Head of caudate nucleus (tissue), 42 donors: ENCODE results near the gene IL1R2.

Experiments
- DNase-seq, 42 donors: peaks; one replicate each; pipeline versions ENCODE4 v3.0.0 to v3.0.0-alpha.2; 2020 to 2021; ENCODE audit warnings: mixed read lengths in 7 of 42
- intact Hi-C: fragments of 100-400 bp; cut with DNase I; formaldehyde crosslinking; loops from one replicate; pipeline ENCODE4 v1.15.0; 2022

The IL1R2 gene

GRCh38 chr2:102030502-102030854, 38.7 kb downstream of the IL1R2 start:
- no peak for DNase-seq
- intact Hi-C loops, result no loop called here

DNA sequence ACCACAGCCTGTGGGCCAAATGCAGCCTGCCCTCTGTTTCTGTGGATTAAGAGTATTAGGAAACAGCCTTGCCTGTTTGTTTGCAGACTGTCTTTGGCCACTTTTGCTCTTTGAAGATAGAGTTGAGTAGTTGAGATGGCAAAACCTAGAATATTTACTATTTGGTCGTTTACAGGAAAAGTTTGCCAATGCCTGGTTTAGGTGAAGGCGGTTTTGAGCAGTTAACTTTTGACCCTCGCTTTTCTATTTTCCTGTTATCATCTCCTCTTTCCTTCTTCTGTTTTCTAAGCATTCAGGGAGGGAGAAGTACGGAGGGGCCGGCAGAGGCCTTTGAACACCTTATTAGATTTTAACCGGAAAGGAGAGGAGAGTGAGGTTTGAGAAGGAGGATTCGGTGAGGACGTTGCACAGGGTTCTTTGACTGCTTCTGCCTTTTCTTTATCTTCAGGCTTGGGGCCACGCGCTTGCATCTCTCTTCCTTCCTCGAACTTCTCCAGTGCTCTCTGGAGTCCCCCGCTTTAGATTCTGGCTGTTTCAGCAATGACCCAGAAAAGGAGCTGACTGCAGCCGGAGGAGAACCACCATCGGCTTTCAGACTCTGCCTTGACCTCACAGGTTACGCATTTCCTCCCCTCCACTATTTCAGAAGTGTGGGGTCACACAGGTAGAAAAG, 39.2 kb downstream of the IL1R2 start:
- DNase-seq, result no peak
- intact Hi-C loops, result no loop called here

DNA sequence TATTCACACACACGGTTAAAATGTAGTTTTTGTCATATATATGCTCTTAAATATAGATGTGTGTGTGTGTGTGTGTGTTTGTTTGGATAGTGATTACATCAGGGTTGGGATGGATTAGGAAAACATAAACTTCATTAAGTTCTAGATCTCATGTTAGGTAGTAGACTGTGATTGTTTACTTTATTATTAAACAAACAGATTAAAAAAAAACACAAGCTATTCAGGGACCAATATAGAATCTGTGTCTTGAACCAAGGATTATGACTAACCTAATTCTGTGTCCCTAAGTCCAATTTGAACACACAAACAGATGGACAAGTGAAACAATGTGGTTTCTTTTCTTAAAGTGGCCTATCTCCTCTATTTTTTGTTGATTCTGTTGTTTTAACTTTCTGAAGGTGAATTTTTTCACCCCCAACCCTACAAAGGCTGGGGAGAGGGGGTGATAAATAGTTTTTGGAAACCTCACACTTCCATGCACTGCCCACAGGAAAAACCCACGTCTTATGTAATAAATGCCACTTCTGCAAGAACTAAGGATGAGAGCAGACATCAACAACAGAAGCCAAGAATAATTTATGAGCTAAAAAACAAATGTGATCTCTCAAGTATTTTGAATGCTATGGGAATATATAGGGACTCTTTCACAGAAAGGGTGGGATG, 40.7 kb downstream of the IL1R2 start:
- DNase-seq, result no peak
- intact Hi-C loops, result no loop called here

- peak in 32 of 42 donors; percentile 10 to 62 (median 36) for DNase-seq
- intact Hi-C loops, result no loop called here
Observed at GRCh38 chr2:102033031-102033749, 41.4 kb downstream of the IL1R2 start.

- intact Hi-C loops, result no loop called here
- DNase-seq, result no peak
Observed at GRCh38 chr2:102033750-102034682, 42.3 kb downstream of the IL1R2 start.

DNA sequence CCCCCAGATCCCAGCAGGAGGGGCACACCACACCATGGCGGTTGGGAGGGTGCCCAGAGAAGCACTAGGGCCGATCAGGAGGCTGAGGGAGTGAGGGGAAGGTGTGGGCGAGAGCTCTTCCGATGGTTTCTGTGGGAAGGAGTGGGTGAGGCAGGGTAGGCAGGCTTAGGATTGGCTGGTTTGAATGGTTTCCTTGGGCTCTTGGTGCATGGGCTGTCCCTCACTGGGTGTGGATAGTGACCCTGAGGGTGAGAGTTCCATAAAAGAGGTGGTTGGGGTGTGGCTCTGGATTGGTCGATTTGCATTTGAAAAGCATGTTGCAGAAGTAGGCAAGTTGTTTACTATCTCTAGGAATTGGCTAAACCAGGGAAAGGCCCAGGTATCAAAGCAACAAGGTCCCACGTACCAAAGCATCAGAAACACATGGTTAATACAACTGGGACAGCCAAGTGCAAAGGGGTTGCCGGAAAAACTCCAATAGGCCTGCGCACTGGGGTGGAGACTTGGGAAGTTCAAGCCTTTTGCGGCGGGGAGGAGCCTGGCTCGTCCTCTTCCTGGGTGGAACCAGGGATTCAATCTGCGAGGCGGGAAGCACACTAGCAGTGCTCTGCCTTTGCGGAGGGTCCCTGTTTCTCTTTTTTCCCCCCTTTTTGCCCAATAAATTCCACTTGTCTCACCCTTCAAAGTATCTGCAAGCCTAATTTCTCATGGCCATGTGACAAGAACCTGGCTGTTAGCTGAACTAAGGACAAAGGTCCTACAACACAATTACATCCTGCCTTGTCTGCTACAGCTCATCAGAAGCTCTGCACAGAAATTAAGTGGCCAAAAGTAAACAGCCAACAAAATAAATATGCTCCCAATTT, 43.2 kb downstream of the IL1R2 start:
- intact Hi-C loops, result no loop called here

DNA sequence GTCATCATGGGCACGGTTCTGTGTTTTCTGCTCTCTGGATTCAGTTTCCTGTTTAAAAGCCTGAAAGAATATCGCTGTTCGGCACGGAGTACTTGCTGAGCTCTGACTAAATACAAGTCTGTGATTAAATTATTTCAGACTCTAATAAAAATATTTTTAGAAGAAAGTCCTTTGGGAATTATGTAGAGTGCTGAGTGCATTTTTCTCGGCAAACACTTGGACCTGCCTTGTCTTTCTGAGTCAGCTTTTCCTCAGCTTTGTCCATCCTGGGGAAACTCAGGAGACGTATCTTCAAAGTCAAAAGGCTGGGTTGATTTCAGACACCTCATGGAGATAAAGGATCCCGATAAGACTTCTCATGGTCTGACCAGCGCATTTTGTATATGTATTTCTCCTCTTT, 45.9 kb downstream of the IL1R2 start:
- intact Hi-C loops, result no loop called here
- DNase-seq, result no peak

More for the DNA sequence above, 43.2 kb downstream of the IL1R2 start:
- DNase-seq, result no peak

DNA sequence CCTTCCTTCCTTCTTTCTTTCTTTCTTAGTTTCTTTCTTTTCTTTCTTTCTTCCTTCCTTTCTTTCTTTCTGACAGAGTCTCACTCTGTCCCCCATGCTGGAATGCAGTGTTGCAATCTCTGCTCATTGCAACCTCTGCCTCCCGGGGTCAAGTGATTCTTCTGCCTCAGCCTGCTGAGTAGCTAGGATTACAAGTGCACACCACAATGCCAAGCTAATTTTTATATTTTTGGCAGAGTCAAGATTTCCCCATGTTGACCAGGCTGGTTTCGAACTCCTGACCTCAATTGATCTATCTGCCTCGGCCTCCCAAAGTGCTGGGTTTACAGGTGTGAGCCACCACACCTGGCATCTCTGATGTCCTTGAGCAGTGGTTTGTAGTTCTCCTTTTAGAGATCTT, 48.5 kb downstream of the IL1R2 start:
- intact Hi-C loops, result no loop called here
- DNase-seq, result no peak

DNA sequence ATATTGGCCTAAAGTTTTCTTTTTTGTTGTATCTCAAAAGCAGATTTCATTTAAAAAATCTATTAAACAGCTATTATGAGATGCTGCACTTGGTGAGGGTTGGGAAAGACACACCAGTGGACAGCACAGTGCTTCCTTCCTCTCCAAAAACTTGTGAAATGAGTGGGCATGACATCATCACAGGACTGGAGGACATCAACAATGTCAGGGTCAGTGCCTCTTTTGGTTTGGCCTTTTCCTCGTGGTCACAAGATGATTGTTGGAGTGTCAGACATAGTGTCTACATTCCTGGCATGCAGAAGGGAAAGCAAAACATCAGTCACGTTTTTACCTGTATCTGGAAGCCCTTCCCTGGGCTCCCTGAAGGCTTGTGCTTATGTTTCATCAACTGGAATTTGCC, 49.6 kb downstream of the IL1R2 start:
- intact Hi-C loops, result no loop called here
- DNase-seq, result peak in 3 of 42 donors; percentile 11 to 24 (median 13)

GRCh38 chr2:102042196-102043081, 50.7 kb downstream of the IL1R2 start:
- no peak for DNase-seq
- intact Hi-C loops, result no loop called here

DNA sequence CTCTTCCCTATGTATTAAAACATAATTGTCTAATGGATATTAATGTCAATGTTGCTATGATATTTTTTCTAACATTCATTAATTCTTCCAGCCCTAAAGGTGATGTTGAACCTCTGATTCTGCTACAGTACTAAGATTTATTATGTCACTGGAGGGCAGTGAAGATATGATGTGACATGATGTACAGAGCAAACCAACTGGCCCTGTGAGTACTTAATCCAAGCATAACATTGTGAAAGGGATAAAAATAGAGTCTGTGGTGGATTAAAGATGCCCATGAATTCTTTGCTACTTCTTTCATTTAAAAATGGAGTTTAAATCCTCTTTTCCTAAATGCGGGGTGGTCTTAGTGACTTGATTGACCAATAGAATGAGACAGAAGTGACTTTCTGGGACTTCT, 51.8 kb downstream of the IL1R2 start:
- DNase-seq, result no peak
- intact Hi-C loops, result no loop called here

- intact Hi-C loops, result no loop called here
- DNase-seq, result no peak
Observed at GRCh38 chr2:102044235-102044896, 52.6 kb downstream of the IL1R2 start.

DNA sequence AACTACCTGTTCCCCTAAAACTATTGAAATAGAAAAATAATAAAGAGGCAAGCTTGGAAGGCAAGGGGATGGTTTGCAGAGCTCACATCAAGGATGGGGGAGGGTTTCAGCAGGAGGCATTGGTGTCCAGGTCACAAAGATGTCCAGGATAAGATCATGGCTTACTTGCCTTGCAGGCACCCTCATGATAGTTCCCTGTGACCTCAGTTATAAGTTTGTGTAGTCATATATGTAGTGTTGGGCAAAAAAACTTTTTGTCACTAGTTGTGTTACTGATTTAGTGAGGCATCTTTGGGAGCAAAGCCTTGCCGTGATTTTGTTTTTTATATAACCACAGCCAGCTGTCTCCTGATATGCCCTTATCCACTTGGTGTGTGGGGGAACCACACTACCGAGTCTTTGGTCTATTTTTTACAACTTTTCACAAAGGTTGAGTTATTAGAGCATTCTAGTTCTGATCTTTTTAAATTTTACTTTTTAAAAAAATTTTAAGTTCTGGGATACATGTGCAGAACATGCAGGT, 53.3 kb downstream of the IL1R2 start:
- intact Hi-C loops, result no loop called here
- no peak for DNase-seq

DNA sequence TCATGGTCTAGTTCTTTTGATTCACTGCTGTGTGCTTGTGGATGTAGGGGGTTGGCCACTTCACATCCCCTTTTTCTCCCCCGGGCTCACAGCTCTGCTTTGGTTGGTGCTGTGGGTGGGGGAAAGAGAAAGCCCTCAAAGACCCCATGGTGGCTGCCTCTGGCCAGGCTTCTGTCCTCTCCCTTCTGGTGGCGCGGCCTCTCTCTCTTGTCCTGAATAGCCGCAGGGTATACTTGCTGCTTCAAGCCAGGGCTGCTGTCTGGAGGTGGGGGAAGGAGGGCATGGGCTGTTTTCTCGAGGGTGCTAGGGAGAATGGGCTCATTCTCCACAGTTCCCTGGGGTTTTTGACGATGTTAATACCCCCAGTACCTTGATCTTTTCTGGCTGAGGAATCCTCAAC, 53.9 kb downstream of the IL1R2 start:
- DNase-seq, result no peak
- intact Hi-C loops, result no loop called here

DNA sequence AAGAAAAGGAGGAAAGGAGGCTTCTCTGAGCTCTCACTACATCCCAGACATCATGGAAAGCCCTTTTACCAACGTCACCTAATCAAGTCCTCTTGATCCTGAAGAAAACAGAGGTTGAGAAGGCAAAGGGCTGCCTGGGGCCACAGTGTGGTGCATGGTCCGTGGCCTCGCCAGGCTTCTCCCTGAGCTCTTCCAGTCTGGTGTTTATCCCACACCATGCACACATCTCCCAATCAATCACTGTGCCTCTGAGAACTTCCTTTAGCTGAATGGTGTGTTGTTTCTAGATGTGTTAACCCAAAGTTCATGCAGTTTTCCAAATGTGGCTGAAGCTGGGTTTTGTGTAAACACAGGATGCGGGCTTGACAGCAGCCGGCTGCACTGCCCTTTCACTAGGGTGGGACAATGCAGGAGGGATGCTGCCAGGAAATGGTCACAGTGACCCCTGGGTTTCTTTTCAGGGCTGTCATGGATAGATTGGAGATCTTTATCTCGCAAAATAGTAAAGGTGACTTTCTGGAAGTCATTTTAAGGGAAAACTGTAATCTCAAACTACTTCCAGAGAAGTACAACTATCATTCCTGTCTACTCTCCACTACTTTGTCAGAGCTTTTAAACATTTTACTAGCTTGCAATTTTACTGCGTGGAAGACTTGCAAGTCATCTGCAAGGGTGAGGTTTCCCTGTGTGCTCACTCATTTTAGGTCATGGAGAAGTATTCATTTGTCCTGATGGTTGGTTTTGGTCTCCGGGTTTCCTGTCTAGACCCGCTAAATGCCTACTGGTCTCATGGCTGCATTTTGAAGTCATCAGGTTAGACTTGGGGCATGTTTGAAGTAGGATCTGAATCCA, 54.6 kb downstream of the IL1R2 start:
- no peak for DNase-seq
- intact Hi-C loops, result no loop called here

DNA sequence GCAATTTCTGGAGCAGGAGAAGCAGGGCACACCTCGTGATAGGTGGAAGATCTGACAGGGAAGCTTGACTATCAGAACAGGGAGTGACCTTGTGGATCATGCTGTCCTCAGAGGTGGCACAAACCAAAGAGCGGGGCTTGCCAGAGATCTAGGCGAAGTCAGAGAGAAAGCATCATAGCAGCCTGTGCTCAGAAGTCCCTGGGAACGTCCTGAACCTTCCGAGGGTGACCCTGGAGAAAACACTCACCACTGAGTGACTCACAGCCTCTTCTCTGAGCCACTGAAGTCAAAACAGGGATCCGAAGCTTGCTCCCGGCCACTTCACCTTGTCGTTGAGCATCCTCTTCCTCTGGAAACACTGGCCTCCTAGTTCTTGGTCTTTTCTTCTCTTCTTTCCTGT, 56.7 kb downstream of the IL1R2 start:
- DNase-seq, result no peak
- intact Hi-C loops, result no loop called here
